Measurements from ENCODE around the gene HLA-DOA. TPM values are rescaled to one million over a fixed set of nuclear protein-coding genes. Genes with fewer than 3 reads are reported as not detected.

The HLA-DOA gene
- total and polyA plus RNA-seq, 10 of the 15 experiments (the other 5 are each of a cell fraction or from before 2014, with no cell fraction given): 8.8 to 108 (median 58.3) TPM

GRCh38 chr6:33014841-33015634 lies 5.6 kb upstream of the HLA-DOA start (continued):
- TF ChIP-seq E2F8 (IDR thresholded peaks at IDR 0.05; ENCODE audit: low read depth, partially characterized antibody) (no peak), ELK1 (IDR thresholded peaks at IDR 0.05; ENCODE audit: low read depth, low read length) (no peak), IKZF2 (IDR thresholded peaks at IDR 0.05) (no peak; a peak in 1 of 4 replicates), CUX1 (IDR thresholded peaks at IDR 0.05; ENCODE audit: insufficient replicate concordance, low read depth, low read length) (no peak), SKIL (IDR thresholded peaks at IDR 0.05; ENCODE audit: low read depth, poor library complexity, severe bottlenecking) (peak; percentile 24), YBX1 (IDR thresholded peaks at IDR 0.05) (no peak), ZNF207 (IDR thresholded peaks at IDR 0.05; ENCODE audit: borderline replicate concordance) (0 out of 2 replicates have a peak, but pooled peaks have one; percentile 58), CBX3 (IDR thresholded peaks at IDR 0.05; ENCODE audit: borderline replicate concordance, low read depth) (no peak), ZBTB40 (IDR thresholded peaks at IDR 0.05; ENCODE audit: borderline replicate concordance) (no peak), STAT3 (IDR thresholded peaks at IDR 0.05; ENCODE audit: low read depth, low read length) (no peak), ZSCAN29 (IDR thresholded peaks at IDR 0.05) (no peak)
